ENCODE measurements around the gene PSPC1. TPM values are rescaled to one million over a fixed set of nuclear protein-coding genes. Genes with fewer than 3 reads are reported as not detected.

Gene PSPC1
- total and polyA plus RNA-seq, 2 experiments from 2014 or later, result 26.5 to 62.6 TPM

DNA sequence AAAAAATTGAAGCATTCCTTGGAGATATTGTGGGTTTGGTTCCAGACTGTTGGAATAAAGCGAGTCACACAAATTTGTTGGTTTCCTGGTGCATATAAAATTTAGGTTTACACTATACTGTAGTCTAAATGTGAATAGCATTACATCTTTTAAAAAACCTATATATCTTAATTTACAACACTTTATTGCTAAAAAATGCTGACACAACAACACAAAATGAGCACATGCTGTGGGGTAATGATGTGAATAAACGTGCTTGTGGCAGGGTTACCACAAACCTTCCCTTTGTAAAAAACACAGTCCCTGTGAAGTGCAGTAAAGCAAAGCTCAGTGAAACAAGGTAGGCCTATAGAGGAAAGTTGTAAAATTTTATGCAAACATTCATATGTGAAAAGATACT lies 121.6 kb downstream of the PSPC1 start:
- H3K79me2 ChIP-seq, result no peaks in the 10 kb centered on the region
- H4K20me1 ChIP-seq (ENCODE audit: insufficient read depth, poor library complexity, severe bottlenecking), result no peaks in the 10 kb centered on the region
- no peak overlapping the region for H2AFZ ChIP-seq
- H3K9me3 ChIP-seq (ENCODE audit: low read depth), result no peaks in the 10 kb centered on the region
- no peaks in the 10 kb centered on the region for H3K9me2 ChIP-seq (replicated peaks; ENCODE audit: insufficient read depth)
- no peak overlapping the region for H3K4me2 ChIP-seq
- no peak for TF ChIP-seq EZH2 (IDR thresholded peaks at IDR 0.05; ENCODE audit: borderline replicate concordance)
- no peak for TF ChIP-seq CTCF (IDR thresholded peaks at IDR 0.05; ENCODE audit: poor library complexity)
- no peak for TF ChIP-seq EZH2phosphoT487 (IDR thresholded peaks at IDR 0.05; ENCODE audit: low read depth, severe bottlenecking, unreplicated experiment)
- no peaks in the 10 kb centered on the region for H3K27me3 ChIP-seq
- H3K4me1 ChIP-seq (ENCODE audit: insufficient read depth), result no peaks in the 10 kb centered on the region
- H3K36me3 ChIP-seq (replicated peaks; ENCODE audit: insufficient read depth, low read depth), result no peaks in the 10 kb centered on the region
- no peak overlapping the region for H3K27ac ChIP-seq
- WGBS (ENCODE audit: low lambda C conversion rate, missing lambda C conversion rate), result 94% methylated on average over 2 of the region's 2 CpGs
- no peak overlapping the region for H3K4me3 ChIP-seq
- DNase-seq (ENCODE audit: low spot score), result no peak

DNA sequence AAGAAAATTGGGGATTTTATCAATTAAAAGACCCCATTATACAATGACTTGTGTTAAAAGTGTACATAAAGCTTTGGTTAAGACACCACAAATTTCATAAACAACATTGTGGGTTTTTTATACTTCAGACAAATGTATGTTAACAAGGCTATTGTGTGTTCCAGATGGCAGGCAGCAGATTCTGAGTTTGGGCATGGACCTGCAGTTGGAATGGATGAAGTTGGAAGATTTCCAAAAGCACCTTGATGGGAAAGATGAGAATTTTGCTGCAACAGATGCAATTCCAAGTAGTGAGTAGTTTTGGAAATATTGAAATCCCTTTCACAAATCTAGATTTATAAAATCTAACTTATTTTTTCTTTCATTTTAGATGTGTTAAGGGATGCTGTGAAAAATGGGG lies 123.9 kb downstream of the PSPC1 start:
- Histone ChIP-seq H2AFZ (no peak overlapping the region), H3K27ac (no peak overlapping the region), H3K79me2 (no peaks in the 10 kb centered on the region), H3K4me3 (no peak overlapping the region), H3K4me2 (no peak overlapping the region), H3K4me1 (ENCODE audit: insufficient read depth) (no peaks in the 10 kb centered on the region), H3K9me3 (ENCODE audit: low read depth) (no peaks in the 10 kb centered on the region), H3K36me3 (replicated peaks; ENCODE audit: insufficient read depth, low read depth) (no peaks in the 10 kb centered on the region), H4K20me1 (ENCODE audit: insufficient read depth, poor library complexity, severe bottlenecking) (no peaks in the 10 kb centered on the region), H3K9me2 (replicated peaks; ENCODE audit: insufficient read depth) (no peaks in the 10 kb centered on the region), H3K27me3 (no peaks in the 10 kb centered on the region)
- no peak for TF ChIP-seq CTCF (IDR thresholded peaks at IDR 0.05; ENCODE audit: poor library complexity)
- no peak for DNase-seq (ENCODE audit: low spot score)

- Histone ChIP-seq H3K4me3 (no peak overlapping the region), H3K9me2 (replicated peaks; ENCODE audit: insufficient read depth) (no peaks in the 10 kb centered on the region), H3K4me1 (ENCODE audit: insufficient read depth) (no peaks in the 10 kb centered on the region), H3K27ac (no peak overlapping the region), H3K27me3 (no peaks in the 10 kb centered on the region), H2AFZ (no peak overlapping the region), H3K4me2 (no peak overlapping the region), H4K20me1 (ENCODE audit: insufficient read depth, poor library complexity, severe bottlenecking) (no peaks in the 10 kb centered on the region), H3K79me2 (no peaks in the 10 kb centered on the region), H3K9me3 (ENCODE audit: low read depth) (no peaks in the 10 kb centered on the region), H3K36me3 (replicated peaks; ENCODE audit: insufficient read depth, low read depth) (no peaks in the 10 kb centered on the region)
- 33% methylated on average over 4 of the region's 4 CpGs for WGBS (ENCODE audit: low lambda C conversion rate, missing lambda C conversion rate)
- TF ChIP-seq CTCF (IDR thresholded peaks at IDR 0.05; ENCODE audit: poor library complexity) (no peak), EZH2 (IDR thresholded peaks at IDR 0.05; ENCODE audit: borderline replicate concordance) (no peak), EZH2phosphoT487 (IDR thresholded peaks at IDR 0.05; ENCODE audit: low read depth, severe bottlenecking, unreplicated experiment) (no peak)
- DNase-seq (ENCODE audit: low spot score), result no peak
These were observed 124.7 kb downstream of the PSPC1 start for GRCh38 chr13:19657872-19658591.

Small RNA genes lying within 50 kb of the gene (small RNA-seq; reads per million reads assigned to genes)
- gene RN7SL166P, result 0.09 reads per million

Other genes starting within 250 kb of the PSPC1 start
- gene TPTE2, start 221.4 kb downstream of the PSPC1 start, total RNA-seq, result not detected in 2 replicates
- not detected in 2 replicates for gene TPTE2, start 221.4 kb downstream of the PSPC1 start, polyA plus RNA-seq
- gene MPHOSPH8, start 149.3 kb downstream of the PSPC1 start, total RNA-seq, result 17.5 and 21.6 TPM in 2 replicates
- 12.8 and 14.5 TPM in 2 replicates for gene MPHOSPH8, start 149.3 kb downstream of the PSPC1 start, polyA plus RNA-seq
- gene ZMYM5, start 80.7 kb upstream of the PSPC1 start, total RNA-seq, result 16.3 and 17.1 TPM in 2 replicates
- gene ZMYM5, start 80.7 kb upstream of the PSPC1 start, polyA plus RNA-seq, result 14.7 and 14.8 TPM in 2 replicates
- gene ZMYM2, start 175.8 kb upstream of the PSPC1 start, total RNA-seq, result 86.1 and 91.1 TPM in 2 replicates
- gene ZMYM2, start 175.8 kb upstream of the PSPC1 start, polyA plus RNA-seq, result 25.2 and 29.8 TPM in 2 replicates

Data from hepatocyte (in vitro differentiated cells).